HG03378 (cell line): ENCODE data around the gene FBXL2.
"Not testable (repeated sequence)": the region's sequence is repeated elsewhere in the genome, so short reads cannot be mapped to it uniquely, and the experiment has no call there.

ENCODE experiments used
- ATAC-seq: cut with Tn5 transposase; IDR thresholded peaks from one replicate; pipeline ENCODE4 v1.9.1; 2021; ENCODE audit warnings: mild to moderate bottlenecking, moderate library complexity; ENCODE audit not compliant: unreplicated experiment

Gene FBXL2

GRCh38 chr3:33383951-33384350, 106.7 kb downstream of the FBXL2 start:
- no peak for ATAC-seq

DNA sequence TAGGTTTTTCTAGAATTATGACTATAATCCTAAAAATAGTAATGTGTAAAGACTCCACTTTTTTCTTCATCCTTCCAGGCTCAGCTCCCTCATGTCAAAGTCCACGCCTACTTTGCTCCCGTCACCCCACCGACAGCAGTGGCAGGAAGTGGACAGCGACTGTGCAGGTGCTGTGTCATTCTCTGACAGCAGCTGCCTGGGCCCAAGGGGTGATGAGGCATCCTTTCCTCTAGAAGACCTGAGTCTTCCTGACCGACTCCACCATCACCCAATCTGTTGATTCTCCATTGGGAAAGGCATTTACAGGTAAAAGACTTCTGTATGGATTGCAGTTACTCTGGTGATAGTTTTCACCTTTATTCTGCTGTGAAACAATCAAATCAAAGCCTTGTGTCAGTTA, 108.2 kb downstream of the FBXL2 start:
- ATAC-seq: no peak

DNA sequence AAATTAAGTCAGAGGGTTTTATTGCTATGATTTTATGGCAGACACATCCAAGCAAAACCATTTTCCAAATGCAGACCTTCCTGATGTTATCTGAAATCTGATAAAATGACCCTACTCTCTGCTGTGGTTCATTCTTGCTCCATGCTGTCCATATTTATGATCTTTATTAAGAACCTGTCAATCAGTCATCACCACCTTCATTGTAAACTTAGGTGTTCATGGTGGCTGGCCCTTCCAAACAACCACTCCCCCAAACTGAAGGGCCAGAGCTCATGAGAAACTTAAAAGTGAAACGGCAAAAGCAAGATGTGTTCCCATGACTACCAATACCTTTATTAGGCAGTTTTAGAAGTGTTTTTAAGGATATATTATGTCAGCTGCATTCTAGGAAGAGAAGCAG, 109.4 kb downstream of the FBXL2 start:
- ATAC-seq: no peak

GRCh38 chr3:33388374-33389100, 111.3 kb downstream of the FBXL2 start:
- ATAC-seq: no peak

DNA sequence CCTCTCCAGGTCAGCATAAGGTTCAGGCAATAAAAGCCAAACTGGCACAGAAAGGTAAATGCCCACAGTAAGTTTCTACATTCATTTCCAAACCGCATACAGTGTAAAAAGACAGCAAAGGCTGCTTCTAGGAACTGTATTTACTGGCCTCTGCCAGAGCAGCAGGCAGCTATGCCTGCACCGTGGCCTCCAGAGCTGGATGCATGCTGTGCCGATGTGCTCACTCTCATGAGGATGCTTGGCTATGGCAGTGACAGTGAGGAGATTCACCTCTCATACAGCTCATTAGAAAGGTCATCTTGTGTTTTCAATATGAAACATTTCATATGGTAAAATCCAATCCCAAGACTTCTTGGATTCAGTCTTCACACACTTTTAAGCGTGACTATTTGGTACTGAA, 112.7 kb downstream of the FBXL2 start:
- no peak for ATAC-seq

- ATAC-seq: no peak
Measured at GRCh38 chr3:33391255-33391995, 114.2 kb downstream of the FBXL2 start.

DNA sequence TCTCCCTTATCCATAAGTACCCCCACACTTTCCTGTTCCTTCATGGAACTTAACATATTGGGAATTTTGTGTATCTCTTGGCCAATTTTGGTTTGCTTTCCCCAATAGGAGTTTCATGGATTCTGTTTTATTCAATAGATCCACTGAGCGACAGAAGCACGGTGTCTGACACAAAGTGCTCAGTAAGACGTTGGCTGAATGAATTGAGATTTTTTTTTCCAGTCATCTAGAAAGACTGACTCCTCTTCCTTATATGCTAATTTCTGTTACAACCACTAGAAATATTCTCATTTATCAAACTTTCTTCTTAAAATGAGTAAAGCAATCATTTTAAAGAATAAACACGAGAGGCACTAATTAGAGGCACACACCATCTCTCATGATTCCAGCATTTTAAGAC, 114.9 kb downstream of the FBXL2 start:
- ATAC-seq: no peak

GRCh38 chr3:33392703-33393125, 115.5 kb downstream of the FBXL2 start:
- no peak for ATAC-seq

- ATAC-seq: no peak
Measured at GRCh38 chr3:33394403-33395054, 117.3 kb downstream of the FBXL2 start.

GRCh38 chr3:33395900-33396299, 118.7 kb downstream of the FBXL2 start:
- ATAC-seq: no peak

DNA sequence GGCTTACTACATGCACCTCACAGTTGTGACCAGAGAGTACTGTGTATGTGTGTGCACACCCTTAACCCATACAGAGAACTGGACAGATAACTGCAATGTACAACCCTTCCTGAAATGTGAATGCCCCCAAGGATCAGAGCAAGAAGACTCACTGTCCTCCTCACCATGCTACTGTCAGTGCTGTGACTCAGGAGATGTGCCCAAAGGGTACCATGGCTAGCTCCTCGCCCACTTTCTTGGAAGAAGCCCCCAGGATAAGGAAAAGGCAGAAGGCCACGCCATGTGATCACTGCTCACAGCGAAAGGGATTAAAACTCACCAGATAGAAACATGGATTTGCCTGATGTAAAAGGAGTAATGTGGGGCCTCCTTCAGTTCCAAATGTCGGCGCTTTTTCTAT, 121.2 kb downstream of the FBXL2 start:
- no peak for ATAC-seq

DNA sequence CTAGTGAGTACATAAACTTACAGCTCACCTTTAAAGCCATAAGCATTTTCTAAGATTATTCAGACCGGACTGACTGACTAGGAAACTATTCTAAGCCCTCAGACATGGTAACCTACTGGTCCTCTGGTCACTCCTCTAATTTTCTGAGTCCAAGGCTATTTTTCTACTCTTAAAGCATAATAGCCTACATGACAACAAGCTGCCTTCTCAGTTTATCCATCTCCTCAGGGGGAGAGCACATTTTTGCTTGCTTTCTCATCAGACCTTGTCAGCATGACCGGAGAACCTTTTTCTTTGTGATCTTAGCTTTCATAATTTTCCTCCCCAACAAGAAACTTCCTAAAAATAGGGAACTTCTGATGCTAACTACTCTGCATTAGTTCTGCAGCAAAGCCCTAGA, 124.5 kb downstream of the FBXL2 start:
- no peak for ATAC-seq

DNA sequence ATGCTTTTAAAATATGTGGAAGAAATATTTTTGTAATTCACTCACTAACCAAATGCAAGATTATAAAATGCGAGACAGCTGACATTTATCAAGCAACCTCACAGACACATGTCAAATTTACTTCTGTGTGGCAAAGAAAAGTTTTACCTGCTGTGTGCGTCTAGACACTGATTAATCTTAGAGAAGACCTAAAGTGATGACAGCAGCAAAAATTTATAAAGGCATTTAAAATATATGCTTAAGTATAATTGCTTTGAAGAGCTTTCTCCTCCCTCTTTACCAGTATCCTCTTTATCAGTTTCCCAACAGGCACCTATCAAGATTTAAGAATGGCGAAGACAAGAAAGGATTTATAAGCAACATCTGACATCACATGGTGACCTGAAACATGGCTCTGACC, 125.7 kb downstream of the FBXL2 start:
- no peak for ATAC-seq

- ATAC-seq: no peak
Measured at GRCh38 chr3:33403756-33404155, 126.5 kb downstream of the FBXL2 start.

DNA sequence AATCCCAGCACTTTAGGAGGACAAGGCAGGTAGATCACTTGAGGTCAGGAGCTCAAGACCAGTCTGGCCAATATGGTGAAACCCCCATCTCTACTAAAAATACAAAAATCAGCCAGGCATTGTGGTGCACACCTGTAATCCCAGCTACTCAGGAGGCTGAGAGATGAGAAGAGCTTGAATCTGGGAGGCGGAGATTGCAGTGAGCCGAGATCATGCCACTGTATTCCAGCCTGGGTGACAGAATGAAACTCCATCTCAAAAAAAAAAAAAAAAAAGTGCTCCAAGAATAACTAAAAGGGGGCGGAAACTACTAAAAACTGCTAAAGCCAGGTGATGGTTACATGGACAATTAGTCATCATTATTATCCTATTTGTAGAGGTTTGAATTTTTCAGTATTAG, 133.6 kb downstream of the FBXL2 start:
- ATAC-seq: not testable (repeated sequence)

- no peak for ATAC-seq
Measured at GRCh38 chr3:33417066-33417673, 139.9 kb downstream of the FBXL2 start.

DNA sequence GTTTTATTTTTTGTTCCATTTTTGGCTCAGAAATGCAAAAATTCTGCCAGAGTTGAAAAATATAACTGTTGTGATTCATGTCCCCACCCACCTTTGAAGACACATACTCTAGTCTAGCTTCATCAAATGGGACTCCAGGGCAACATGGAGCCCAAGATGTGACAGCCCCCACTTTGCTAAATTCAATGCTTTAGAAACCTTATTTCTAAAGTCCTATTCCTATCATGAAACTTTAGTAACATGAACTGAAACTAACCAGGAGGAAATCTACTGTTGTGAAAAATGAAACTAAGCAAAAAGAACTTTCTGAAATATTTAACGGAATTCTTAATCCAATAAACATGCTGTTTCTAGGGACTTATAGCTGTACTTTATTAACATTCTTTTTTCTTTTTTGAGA, 142.7 kb downstream of the FBXL2 start:
- peak; percentile 52 for ATAC-seq

- ATAC-seq: no peak
Measured at GRCh38 chr3:33420966-33421365, 143.7 kb downstream of the FBXL2 start.

DNA sequence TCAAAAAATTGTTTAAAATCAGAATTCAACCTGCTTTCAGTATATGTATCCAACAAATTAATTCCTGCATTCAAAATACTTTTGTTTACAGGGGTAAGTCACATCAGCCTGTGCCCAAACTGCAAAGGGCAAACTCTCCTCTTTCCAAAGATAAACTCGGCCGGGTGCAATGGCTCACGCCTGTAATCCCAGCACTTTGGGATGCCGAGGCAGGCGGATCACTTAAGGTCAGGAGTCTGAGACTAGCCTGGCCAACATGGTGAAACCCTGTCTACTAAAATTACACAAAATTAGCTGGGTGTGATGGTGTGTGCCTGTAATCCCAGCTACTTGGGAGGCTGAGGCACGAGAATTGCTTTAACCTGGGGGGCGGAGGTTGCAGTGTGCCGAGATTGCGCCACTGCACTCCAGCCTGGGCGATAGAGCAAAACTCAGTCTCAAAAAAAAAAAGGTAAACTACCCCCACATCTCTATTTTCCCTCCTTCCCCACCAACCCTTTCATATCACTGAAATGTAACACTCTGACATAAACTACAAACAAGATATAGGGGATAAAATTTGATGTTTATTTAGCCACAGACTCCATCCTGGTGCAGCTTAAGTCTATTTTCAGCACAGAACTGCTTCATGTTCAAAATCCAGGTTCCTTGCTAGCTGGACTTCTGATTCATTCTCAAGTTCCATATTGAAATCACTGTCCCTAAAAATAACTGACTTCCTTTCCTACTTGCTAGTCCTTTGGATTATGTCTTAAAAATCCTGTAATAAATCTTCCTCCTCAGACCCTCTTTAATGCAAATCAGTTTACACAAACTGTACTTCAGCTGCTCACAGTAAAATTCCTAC, 147.6 kb downstream of the FBXL2 start:
- ATAC-seq: no peak

DNA sequence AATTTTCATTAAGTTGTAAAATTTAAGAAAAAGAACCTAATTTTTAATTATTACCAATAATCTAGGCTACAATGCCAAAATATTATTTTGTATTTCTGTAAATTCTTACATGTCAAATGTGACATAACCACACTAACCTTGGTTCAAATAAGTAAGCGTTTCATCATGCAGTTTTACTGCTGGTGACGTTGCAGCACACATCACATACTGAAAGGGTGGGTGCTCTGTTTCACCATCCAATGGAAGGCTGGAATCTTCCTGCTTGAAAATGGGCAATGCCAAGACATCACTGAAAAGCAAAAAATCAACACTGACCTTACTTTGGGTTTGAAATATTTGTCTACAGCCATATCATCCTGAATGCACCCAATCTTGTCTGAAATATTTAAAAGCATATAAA, 148.2 kb downstream of the FBXL2 start:
- no peak for ATAC-seq

- ATAC-seq: no peak
Measured at GRCh38 chr3:33426068-33426467, 148.8 kb downstream of the FBXL2 start.
